GM19463 (cell line): ENCODE results near the gene NCOR2.
A peak's percentile ranks its signal among the peaks of the same experiment; 100 is the strongest.

Source experiments
- ATAC-seq: cut with Tn5 transposase; IDR thresholded peaks from one replicate; pipeline ENCODE4 v1.9.1; 2021; ENCODE audit warnings: mild to moderate bottlenecking, moderate library complexity; ENCODE audit not compliant: unreplicated experiment

The NCOR2 gene

DNA sequence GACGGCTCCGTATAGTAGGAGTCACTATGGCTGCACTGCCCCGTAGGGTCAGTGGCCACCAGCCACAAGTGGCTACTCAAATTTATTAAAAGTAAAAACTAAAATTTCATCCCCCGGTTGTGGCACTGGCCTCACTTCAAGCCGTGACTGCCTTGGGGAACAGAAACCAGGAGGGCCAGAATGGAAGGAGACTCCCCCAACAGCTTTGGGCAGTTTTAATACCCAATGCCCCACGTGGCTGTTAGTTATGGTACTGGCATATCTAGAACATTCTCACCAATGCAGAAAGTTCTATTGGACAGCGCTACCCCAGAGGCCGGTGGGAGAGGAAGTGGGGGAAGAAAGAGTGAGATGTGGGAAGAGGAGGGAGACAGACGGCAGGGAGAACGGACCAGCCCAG is 6.2 kb downstream of the NCOR2 start:
- no peak for ATAC-seq

DNA sequence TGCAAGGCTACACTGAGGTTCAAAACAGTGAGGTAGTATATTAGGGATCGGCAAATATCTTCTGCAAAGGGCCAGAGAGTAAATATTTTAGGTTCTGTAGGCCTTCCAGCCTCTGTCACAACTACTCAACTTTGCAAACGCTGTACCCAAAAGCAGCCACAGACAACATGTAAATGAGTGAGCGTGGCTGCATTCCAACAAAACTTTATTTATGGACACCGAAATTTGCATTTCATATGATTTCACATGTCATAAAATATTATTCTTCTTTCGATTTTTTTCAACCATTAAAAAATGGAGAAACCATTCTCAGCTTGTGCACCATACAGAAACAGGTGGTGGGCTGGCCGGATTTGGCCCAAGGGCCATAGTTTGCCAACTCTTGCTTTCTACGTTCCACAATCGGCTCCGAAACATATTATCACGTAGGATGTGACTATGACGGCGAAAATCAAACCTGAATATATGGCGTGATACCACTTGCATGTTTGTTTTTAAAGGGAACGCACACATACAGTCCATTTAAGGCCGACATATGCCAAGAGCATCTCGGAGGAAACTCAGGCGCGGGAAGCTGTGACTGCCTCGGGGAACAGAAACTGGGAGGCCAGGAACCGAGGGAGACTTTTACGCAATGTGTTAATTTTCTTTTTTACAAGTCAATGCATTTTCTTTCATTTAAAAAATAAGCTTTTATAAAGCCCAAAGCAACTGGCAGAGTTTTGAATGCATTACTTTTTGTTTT is 7.1 kb downstream of the NCOR2 start:
- ATAC-seq, result no peak

DNA sequence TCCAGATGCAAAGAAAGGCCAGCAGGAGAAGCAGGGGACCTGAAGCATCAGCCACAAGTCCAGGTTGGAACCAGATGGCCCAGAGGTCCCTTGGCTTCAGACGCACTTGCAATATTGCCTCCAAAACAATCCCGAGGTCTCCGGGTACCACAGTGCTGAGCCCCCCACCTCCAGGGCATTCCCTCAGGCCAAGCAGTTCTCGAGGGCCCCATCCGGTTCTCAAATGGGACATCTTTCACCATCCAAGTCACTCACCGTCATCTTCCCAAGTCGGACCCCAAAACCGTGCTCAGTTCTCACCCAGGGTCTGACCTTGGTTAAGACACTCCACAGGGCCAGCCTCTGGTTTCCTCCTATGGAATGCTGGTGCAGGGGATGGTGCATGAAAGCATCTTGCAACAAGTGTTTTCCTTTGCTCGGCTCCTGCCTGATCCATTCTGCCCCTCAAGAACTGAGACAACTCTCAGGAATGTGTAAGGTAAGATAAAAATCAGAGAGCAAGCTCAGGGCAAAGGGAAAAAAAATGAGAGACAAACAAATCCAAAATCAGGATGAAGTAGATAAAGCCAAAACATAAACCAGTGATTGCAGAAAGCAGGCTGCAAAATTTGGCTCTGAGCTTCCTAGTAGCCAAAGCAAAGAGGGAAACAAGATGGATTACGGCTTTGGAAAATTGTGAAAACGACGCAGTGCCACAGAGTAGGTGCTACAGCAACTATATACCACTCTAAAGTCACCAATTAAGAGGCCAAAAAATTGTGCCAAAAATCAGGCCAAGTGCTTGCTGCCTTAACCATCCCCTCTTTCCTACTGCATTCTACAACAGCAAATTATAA is 8.0 kb downstream of the NCOR2 start:
- no peak for ATAC-seq

DNA sequence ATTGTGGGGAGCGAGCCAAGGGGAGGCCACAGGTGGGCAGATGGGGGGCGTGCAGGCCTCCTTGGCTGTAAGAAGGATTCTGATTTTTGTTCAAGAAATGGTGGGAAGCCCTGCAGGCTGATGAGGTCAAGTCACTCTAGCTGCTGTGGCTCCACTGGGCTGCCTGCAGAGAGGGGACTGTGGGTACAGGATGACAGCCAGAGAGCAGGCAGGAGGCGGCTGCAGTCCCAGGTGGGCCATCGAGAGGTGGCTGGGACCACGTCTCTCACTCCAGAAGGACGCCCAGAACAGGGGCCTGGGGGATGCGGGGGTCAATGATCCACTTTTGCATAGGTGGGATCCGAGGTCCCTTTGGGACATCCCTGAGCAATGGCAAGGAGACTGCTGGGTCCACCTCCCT is 9.1 kb downstream of the NCOR2 start:
- no peak for ATAC-seq

DNA sequence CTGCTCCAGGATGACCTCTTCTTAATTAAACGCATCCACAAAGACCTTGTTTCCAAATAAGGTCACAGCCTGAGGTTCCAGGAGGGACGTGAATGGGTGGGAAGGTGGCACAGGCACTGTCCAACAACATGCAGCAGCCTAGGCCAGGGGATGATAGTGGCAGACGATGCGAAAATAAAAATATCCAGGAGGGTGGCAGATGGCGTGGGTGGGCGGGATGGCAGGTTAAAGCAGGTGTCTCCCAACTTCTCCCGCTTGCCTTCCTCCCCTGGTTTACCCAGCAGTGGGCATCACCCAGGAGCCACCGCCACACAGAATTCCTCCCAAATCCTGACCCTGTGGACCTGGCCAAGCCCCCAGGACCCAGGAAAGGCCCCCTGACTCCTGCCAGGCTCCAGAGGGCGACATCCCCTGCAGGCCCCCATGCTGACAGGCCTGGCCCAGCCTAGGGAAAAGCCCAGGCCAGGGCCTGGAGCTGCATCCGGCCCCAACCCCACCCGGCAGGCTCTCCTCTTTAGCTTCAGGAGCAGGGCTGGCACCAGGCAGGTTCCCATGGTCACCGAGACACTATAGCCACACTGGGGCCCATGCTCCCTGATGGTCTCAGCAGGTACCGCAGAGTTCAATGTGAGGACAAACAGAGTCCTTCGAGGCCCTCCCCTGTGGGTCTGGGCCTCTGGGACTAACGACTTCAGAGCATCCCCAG is 9.7 kb downstream of the NCOR2 start:
- no peak for ATAC-seq

DNA sequence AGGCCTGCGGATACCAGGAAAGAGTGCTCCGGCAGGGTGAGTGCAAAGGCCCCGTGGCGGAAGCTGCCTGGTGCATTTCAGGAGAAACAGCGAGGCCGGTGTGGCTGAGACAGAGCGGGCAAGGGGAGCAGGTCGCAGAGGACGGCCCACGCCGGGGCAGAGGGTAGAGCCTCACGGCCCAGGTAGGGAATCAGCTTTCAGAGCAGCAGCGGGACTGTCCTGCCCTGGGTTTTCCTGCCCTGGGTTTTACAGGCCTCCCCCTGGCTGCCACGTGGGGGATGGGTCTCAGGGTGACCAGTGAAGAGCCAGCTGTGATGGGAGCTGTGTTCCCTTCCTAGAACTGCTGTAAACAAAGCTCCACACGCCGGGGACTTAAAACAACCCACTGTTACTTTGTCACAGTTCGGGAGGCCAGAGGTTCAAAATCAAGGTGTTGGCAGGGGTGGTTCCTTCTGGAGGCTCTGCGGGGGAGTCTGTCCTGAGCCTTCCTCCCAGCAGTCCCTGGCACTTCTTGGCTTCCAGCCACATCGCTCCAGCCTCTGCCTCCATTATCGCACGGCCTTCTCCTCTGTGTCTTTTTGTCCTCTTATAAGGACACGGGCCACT is 10.4 kb downstream of the NCOR2 start:
- ATAC-seq, result no peak

DNA sequence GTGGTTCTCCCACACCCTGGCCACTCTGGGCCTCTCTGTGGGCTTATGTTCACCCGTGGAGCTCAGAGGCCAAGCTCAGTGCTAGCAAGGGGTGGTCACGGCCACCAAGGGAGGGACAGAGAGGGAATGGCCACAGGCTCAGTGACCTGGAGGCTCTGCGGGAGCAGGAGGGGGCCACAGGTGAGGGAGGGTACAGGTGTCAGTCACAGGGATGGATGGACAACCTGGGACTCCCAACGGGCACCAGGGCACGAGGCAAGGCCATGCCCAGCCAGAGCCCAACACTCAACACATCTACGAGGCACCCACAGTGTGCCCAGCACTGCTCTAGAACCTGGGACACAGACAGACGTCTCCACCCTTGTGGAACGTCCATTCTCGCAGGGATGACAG is 11.3 kb downstream of the NCOR2 start:
- ATAC-seq, result no peak

DNA sequence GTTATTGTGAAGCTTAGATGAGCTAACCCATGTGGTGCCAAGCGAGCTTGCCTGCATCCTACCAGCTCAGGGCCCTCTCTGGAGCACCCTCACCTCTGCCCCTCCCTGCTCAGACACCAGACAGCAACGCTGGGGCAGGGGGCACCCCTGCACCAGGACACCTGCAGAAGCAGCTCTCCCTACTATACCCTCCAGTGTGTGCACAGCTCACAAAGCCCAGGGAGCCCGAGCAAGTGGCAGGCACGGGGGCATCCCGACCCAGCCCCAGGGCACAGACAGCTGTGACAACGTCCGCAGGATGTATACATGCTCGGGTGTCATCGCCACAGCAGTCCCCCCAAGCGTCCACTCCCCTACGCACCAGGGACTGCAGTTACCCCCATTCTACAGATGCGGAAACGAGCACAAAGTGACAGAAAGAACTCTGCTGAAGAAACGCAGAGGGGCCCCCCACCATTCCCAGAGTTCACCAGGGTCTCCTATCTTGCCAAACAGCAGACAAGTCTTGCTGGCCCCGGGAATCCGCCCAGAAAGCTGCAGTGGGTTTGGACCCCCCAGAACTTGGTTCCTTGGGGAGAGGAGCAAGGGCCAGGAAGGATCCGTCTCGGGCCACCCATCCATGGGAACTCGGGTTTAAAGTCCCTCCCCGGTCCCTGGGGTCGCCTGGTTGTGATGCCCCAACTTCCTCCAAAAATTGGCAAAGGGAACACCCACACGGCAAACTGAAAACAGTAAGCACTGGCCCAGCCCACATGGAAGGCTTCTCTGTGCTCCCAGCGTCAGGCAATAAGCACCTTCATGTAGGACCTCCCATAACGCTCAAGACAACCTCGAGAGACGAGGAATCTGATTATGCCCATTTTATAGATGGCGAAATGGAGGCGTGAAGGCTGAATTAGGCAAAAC is 12.0 kb downstream of the NCOR2 start:
- ATAC-seq, result no peak

DNA sequence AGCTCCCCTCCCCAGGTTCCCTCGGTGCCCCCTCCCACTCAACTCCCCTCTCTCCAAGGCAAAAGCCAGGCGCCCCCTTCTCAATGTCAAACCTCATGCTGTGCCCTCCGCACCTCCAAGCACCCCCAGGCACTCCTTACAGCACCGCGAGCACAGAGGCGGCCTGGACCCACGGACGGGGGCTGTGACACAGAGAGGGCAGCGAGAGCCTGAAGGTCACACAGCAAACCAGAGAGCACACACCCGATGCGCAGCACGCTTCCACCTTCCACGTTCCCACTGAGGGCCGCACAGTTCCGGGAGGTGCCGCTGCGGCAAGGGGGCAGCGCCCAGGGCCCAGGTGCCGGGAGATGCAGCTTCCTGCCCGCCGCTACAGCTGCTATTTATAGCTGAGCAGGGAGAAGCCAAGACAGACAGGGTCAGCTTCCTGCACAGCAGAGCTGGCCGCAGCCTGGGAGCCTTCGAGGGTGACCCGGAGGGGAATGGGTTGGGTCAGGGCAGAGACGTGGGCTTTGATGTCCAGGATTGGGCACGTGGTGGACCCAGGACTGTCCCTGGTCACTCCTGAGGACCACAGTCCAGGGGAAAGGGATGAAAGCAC is 12.9 kb downstream of the NCOR2 start:
- no peak for ATAC-seq

DNA sequence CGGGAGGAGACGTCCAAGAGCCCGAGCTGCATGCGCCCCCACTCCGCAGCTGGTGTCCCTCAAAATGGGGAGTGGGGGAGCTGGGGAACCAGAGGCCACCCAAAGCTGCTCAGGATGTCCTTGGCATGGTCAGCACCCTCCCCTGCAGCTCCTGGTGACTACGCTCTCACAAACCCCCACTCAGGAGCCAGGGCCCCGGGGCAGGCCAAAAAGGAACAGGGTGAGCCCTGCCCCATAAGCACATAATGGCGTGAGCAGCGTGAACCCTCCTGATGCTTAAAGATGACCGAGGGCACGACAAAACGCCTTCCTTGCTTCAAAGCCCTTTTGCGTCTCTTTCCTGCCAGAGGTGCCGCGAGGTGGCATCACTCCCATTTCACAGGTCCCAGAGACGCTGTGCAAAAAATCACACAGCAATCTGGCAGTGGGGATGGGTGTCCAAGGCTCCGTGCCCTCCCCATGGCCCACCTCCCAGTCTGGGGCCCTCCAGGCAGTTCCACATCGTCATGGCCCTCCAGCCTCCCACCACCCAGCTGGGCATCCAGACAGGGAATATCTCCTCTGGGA is 13.5 kb downstream of the NCOR2 start:
- no peak for ATAC-seq

DNA sequence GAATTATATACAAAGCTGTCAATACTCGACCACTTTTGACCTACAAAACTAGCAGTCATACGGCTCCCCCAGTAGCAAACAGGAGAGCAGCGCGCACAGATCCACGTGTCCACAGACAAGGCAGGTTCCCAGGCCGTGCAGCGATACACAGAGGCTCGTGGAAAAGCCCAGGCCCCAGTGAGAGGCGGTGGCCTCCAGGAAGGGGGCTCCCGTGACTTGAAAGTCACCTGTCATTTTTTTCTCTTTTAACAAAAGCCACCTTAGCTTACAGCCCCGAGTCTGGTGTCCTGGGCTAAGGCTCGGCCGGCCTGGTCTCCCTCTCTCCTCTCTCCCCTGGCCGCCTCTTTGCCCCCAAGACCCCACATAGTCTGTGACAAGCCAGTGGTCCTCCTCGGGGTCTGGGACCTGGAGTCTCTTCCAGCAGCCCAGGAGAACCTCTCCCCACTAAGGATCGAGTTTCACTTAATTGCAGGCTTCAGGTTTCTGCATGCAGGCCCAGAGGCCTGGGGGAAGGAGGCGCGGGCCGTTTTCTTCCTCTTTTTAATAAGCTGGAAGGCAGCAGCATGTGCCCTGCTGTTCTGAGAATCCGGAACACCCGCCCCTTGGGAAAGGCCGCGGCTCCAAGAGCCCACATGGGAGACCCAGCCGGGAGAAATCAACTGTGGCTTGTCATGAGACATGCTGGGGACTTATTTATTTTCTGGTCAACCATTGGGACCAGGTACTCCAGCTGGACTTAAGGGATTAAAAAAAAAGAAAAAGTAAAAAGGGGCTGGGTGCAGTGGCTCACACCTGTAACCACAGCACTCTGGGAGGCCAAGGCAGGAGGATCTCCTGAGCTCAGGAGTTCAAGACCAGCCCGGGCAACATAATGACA is 15.9 kb downstream of the NCOR2 start:
- ATAC-seq, result no peak

DNA sequence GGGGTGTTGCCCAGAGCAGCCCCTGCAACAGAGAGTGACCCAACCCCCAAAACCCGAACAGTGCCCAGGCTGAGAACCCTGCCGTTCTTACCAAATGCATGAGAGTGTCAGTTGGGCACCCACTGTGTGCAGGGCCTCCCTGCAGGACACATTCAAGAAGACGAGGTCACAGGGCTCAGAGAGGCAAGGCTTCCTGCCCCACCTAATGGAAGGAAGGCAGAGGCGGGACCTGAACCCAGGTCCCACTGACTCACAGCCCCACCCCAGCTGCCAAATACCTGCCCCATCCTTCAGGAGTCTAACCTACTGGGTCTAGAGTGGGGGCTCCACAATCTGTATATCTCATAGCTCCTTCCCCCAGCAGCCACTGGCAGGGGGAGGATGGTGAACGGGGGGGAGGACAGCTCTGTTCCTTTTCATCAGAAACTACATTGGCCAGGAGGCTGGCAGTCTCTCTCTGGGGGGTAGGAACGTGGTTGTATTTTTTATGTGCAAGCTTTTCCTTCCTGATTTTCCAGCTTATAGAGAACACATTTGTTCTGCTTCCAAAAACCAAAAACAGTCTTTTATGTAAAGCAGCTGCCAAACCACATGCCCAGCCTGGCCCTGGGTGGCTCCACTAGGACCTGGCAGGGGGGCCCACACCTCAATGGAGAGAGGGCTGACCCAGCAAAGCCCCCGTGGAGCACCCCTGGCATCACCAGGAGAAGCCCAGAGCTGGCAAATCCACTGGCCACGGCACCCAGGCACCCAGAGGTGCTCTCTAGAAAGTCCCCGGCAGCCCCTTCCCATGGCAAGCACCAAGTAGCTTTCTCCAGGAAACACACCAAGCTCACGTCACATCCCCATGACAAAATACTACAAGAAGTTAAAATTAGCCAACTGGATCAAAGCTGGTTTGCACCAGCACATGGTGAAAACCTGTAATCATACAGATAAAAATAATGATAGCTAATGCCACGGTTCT is 17.0 kb downstream of the NCOR2 start:
- no peak for ATAC-seq

DNA sequence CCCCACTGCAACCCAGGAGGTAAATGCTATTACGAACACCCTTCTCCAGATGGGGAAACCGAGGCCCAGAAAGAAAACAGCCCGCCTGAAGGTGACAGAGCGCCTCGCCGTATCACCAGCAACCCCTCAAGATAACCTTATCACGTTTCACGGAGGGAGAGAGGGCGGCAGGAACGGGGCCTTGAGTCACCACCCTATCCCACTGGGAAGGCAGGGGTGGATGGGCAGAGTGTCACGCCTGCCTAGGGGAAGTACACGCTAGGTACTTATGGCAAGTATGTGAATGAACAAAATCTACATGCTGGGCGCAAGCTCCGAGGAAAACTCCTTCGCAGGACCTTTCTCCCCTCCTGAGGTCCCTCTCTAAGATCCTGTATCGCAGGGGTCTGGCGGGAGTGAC is 17.8 kb downstream of the NCOR2 start:
- no peak for ATAC-seq

DNA sequence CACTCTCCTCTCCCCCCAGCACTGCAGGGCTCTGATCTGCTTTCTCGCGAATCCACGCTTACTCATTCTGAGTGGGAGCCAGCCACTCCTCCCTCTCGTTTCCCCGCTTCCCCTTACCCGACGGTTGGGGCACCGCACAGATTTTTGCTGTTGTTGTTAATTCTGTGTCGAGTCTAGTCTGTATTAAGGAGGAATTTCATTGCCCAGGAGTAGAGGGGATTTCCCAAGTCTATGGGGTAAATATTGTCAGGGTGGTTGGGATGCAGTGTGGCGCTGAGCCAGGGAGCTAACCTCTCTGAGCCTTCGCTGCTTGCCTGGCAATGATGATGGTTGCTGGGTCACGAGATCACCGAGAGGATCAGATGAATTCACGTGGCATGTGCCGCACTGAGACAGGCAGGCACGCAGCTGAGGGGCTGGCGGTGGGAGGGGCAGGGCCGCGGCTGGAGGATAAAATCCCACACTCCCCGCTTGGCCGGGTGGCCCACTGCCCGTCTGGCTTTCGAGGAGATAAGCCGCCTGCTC is 18.5 kb downstream of the NCOR2 start:
- ATAC-seq, result no peak

DNA sequence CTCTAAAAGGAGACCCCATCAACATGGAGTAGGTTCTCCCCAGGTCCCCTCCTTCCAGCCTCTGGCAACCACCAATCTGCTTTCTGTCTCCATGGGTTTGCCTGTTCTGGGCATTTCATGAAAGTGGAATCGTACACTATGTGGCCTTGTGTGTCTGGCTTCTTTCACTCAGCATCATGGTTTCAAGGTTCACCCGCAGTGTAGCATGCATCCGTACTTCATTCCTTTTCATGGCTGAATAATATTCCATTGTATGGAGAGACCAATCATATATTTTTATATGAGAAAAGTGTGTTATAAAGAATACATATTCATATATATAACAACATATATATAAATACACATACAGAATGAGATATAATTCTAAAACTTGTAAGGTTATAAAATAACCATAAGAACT is 19.8 kb downstream of the NCOR2 start:
- no peak for ATAC-seq

DNA sequence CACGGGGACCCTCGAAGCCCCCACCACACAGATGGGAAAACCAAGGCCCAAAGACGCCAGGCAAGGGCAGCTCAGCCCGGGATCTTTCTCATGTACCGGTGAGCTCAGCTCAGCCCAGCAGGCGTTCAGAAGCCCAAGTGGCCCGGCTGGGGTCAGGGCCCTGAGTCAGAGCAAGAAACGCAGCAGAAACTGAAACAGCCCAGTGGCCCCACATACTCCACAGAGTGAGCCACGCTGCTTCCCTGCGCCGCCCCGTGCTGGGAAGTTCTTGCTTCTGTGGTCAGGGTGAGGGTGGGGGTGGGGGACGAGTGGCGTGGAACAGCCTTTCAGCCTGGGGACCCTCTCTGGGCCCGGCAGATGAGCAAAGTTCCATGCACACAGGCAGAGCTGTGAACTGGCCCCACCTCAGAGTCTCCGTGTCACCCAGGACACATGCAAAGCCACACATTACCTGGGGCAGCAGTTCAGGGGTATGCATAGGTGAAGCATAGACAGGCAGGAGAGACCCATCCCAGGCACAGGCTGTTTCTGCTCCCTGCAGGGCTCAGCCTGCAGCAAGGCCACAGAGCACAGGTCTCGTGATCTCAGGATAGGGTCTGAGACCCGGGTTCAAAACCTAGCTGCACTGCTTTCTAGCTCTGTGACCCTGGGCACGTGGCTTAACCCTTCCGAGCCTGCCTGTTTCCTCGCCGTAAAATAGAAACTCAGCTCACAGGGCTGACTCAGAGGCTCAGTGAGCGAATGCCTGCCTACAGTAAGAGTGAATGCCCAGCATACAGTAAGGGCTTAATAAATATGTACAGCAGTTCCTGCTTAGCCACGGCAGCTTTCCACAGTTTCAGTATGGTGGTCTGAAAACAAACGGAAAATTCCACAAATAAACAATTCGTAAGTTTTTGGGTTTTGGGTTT is 21.6 kb downstream of the NCOR2 start:
- ATAC-seq, result peak; percentile 79
